ENCODE data around the gene CEP70. TPM values are rescaled to one million over a fixed set of nuclear protein-coding genes. Genes with fewer than 3 reads are reported as not detected.

CEP70 gene
- total and polyA plus RNA-seq, 8 donors: 13.6 to 44.0 (median 22.8) TPM

DNA sequence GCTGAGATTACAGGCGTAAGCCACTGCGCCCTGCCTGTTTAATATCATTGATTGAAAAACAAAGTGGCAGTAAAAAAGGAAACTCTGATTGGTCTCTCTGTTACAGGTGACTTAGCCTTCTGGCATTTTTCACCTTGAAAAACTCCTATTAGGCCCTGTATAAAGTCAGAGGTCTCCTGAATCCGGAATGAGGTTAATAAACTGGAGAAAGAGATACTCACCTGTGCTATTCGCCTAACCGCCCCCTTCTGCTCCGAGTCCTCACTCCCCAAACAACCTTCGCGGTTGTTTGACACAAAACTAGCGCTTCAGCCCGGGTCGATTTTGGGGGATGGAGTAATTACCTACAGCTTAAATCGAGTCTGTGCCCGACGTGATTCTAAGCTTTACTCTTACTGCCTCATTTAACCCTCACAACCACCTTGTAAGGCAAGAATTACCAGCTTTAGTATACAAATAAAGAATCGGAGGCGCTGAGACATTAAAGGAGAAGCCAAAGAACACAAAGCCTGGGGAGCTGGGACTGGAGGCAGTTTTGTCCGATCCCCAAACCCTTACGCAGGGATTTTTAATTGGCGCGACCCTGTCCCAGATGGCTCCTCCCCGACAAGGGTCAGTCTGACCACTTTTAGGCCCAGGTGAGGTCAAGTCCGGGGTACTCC is 441 bp downstream of the CEP70 start:
- Histone ChIP-seq H3K9me3 (no peaks in the 10 kb centered on the region), H3K36me3 (no peaks in the 10 kb centered on the region), H3K4me3 (peak overlapping the region; percentile 31 to 73 (median 55)), H3K27ac (peak overlapping the region; percentile 92 to 99 (median 93)), H3K27me3 (no peaks in the 10 kb centered on the region), H3K4me1 (peaks cover 31 to 33% (median 33%) of the 10 kb centered on the region in 3 donors)
- FAIRE-seq (no peak), DNase-seq (peak in 1 of 6 donors; percentile 33), ATAC-seq (peak; percentile 24 to 27 (median 26))
- TF ChIP-seq, protein P1, sequence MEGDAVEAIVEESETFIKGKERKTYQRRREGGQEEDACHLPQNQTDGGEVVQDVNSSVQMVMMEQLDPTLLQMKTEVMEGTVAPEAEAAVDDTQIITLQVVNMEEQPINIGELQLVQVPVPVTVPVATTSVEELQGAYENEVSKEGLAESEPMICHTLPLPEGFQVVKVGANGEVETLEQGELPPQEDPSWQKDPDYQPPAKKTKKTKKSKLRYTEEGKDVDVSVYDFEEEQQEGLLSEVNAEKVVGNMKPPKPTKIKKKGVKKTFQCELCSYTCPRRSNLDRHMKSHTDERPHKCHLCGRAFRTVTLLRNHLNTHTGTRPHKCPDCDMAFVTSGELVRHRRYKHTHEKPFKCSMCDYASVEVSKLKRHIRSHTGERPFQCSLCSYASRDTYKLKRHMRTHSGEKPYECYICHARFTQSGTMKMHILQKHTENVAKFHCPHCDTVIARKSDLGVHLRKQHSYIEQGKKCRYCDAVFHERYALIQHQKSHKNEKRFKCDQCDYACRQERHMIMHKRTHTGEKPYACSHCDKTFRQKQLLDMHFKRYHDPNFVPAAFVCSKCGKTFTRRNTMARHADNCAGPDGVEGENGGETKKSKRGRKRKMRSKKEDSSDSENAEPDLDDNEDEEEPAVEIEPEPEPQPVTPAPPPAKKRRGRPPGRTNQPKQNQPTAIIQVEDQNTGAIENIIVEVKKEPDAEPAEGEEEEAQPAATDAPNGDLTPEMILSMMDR (IDR thresholded peaks at IDR 0.05): no peak
- WGBS, 2 donors: 1 to 3% methylated on average over 22 of the region's 22 CpGs
- intact Hi-C loops (cut with DNase I): loop anchor here in 2 of 3 donors (10.0 kb wide), 1 partner anchor 321 kb away; no protein-coding TSS in a partner anchor

DNA sequence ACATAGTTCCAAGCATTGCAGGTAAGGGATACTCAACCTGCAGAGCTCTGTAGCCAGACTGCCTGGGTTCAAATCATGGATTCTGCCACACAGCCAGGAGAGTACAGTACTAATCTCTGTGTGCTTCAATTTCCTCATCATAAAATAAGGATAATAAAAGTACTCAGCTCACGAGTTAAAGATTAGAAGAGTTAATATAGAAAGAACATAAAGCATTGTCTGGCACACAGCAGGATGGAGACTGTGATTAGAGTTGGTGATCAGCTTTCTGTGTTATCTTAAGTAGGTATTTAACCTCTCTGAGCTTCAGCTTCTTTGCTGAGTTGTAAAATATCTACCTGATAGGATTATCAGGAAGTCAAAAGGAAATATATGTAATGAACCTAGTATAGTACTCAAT is 2.7 kb downstream of the CEP70 start:
- FAIRE-seq (no peak), DNase-seq (no peak), ATAC-seq (no peak)
- Histone ChIP-seq H3K4me1 (peaks cover 17 to 22% (median 20%) of the 10 kb centered on the region in 3 donors), H3K36me3 (no peaks in the 10 kb centered on the region), H3K27me3 (no peaks in the 10 kb centered on the region), H3K4me3 (no peak overlapping the region), H3K9me3 (peaks cover 0 to 3% (median 0%) of the 10 kb centered on the region in 4 donors), H3K27ac (no peak overlapping the region)
- TF ChIP-seq, protein P1 (IDR thresholded peaks at IDR 0.05): no peak
- 18 to 23% methylated on average over 1 of the region's 1 CpG for WGBS, 2 donors
- intact Hi-C loops (cut with DNase I): loop anchor here in 2 of 3 donors (10.0 kb wide), 1 partner anchor 323 kb away; no protein-coding TSS in a partner anchor

DNA sequence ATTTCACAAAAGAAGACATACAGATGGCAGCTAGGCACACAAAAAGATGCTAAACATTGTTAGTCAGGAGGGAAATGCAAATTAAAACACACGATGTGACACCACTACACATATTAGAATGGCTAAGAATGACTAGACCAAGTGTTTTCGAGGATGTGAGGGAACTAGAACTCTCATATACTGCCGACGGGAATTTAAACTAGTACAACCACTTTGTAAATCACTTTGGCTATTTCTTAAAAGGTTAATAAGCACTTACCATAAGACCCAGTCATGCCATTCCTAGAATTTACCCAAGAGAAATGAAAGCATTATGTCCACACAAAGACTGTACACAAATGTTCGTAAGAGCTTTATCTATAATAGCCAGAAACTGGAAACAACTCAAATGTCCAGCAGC is 5.6 kb downstream of the CEP70 start:
- FAIRE-seq (no peak), DNase-seq (no peak), ATAC-seq (peak in 2 of 4 donors; percentile 22 to 44)
- H3K4me1 ChIP-seq: peaks cover 12 to 27% (median 26%) of the 10 kb centered on the region in 3 donors
- TF ChIP-seq, protein P1 (IDR thresholded peaks at IDR 0.05): no peak
- WGBS, 2 donors: 69 to 70% methylated on average over 5 of the region's 5 CpGs
- intact Hi-C loops (cut with DNase I): no loop called here
- H3K27ac ChIP-seq: peak overlapping the region in 1 of 4 donors; percentile 9
- no peak overlapping the region for H3K4me3 ChIP-seq
- no peaks in the 10 kb centered on the region for H3K36me3 ChIP-seq
- H3K27me3 ChIP-seq: no peaks in the 10 kb centered on the region
- peaks cover 0 to 3% (median 0%) of the 10 kb centered on the region in 4 donors for H3K9me3 ChIP-seq

DNA sequence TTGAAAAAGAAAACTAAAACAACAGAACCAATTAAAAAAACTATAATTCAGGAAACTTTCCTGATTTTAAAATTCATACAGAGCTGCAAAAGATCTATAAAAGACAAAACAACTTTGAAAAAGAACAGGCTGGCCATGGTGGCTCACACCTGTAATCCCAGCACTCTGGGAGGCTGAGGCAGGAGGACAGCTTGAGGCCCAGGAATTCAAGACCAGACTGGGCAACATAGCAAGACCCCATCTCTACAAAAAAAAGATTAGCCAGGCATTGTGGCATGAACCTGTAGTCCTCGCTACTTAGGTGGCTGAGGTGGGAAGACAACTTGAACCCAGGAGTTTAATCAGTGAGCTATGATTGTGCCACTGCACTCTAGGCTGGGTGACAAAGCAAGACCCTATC is 6.7 kb downstream of the CEP70 start:
- DNase-seq (no peak), FAIRE-seq (no peak), ATAC-seq (no peak)
- H3K36me3 ChIP-seq: no peaks in the 10 kb centered on the region
- H3K4me3 ChIP-seq: no peak overlapping the region
- H3K4me1 ChIP-seq: peaks cover 6 to 24% (median 22%) of the 10 kb centered on the region in 3 donors
- intact Hi-C loops (cut with DNase I): no loop called here
- 94 to 100% methylated on average over 1 of the region's 1 CpG for WGBS, 2 donors
- TF ChIP-seq, protein P1 (IDR thresholded peaks at IDR 0.05): no peak
- H3K27me3 ChIP-seq: no peaks in the 10 kb centered on the region
- no peak overlapping the region for H3K27ac ChIP-seq
- H3K9me3 ChIP-seq: peaks cover 0 to 3% (median 0%) of the 10 kb centered on the region in 4 donors

Measured in pancreas (tissue), 10 donors.